HepG2 (cell line): ENCODE data around the gene NEDD4L. TPM values are rescaled to one million over a fixed set of nuclear protein-coding genes. Genes with fewer than 3 reads are reported as not detected.

Source experiments
- ATAC-seq: fragments of 200-7000 bp; cut with Tn5 transposase; 3 replicates; pipeline ENCODE4 v1.9.1; 2020; ENCODE audit warnings: mild to moderate bottlenecking, moderate library complexity
- BruUV-seq: library from RNA; stranded (reverse); fragments of 400-500 nt; replicated peaks from 2 replicates; lab custom pipeline; 2021; lab: Mats Ljungman, UMichigan
- CTCF ChIA-PET: fragments of 300-600 bp; formaldehyde crosslinking; extraction: SDS; loops from one replicate; lab custom pipeline; 2021; ENCODE audit warnings: low total read pairs, inconsistent platforms, low intra/inter-chr PET ratio; lab: Yijun Ruan, JAX
- POLR2A ChIA-PET: fragments of 350-600 bp; sonication (Branson Sonifier 250); formaldehyde crosslinking; loops from one replicate; lab custom pipeline; 2020; ENCODE audit warnings: antibody characterized with exemption, inconsistent platforms; lab: Yijun Ruan, JAX
- DNase-seq: peaks from one replicate; pipeline ENCODE4 v3.0.0-alpha.2; 2015; ENCODE audit warnings: low spot score
- FAIRE-seq: peaks from 3 replicates; lab custom pipeline; 2011; peaks lifted over from hg19 to GRCh38; lab: Jason Lieb, UNC
- H2AFZ ChIP-seq: one replicate; pipeline ENCODE4 v1.6.1; 2011; ENCODE audit warnings: low read length, inconsistent platforms
- H3K27ac ChIP-seq: fragments of 300-600 bp; 3 replicates; pipeline ENCODE4 v1.8.0; 2011; ENCODE audit warnings: mixed run types, mild to moderate bottlenecking, mixed read lengths, low read length, inconsistent platforms; ENCODE audit not compliant: insufficient read depth; ENCODE audit errors: extremely low read length
- H3K27me3 ChIP-seq, 2 experiments: fragments of 200-600 bp in 1 of 2; 2 replicates in 1 of 2; 3 replicates in 1 of 2; pipeline versions ENCODE4 v1.6.0 to v1.8.0; 2011; ENCODE audit warnings: low read length in 2 of 2, mild to moderate bottlenecking in 2 of 2, moderate library complexity in 2 of 2, inconsistent platforms in 1 of 2; ENCODE audit not compliant: insufficient read depth in 2 of 2, control insufficient read depth in 1 of 2
- H3K36me3 ChIP-seq, 2 experiments: fragments of 200-600 bp in 1 of 2; replicated peaks in 1 of 2; 2 replicates in 1 of 2; 3 replicates in 1 of 2; pipeline versions ENCODE4 v1.5.1 to v1.8.0; 2011; ENCODE audit warnings: low read length in 2 of 2, inconsistent platforms in 1 of 2; ENCODE audit not compliant: insufficient read depth in 2 of 2, control insufficient read depth in 1 of 2
- H3K4me1 ChIP-seq: 2 replicates; pipeline ENCODE4 v1.5.1; 2012; ENCODE audit warnings: low read length, inconsistent platforms; ENCODE audit not compliant: insufficient read depth
- H3K4me2 ChIP-seq: 2 replicates; pipeline ENCODE4 v1.6.0; 2011; ENCODE audit warnings: low read depth, low read length, inconsistent platforms
- H3K4me3 ChIP-seq, 3 experiments: fragments of 200-600 bp in 1 of 3; sonication (generic), shearing (Covaris generic) in 1 of 3; replicated peaks in 1 of 3; 2 replicates each; pipeline ENCODE4 v1.5.1; 2011 to 2016; ENCODE audit warnings: low read length in 3 of 3, inconsistent platforms in 2 of 3, low read depth in 2 of 3, mild to moderate bottlenecking in 2 of 3, control low read depth in 1 of 3, mixed read lengths in 1 of 3; ENCODE audit not compliant: insufficient read depth in 1 of 3
- H3K79me2 ChIP-seq: one replicate; pipeline ENCODE4 v1.6.1; 2011; ENCODE audit warnings: low read length, inconsistent platforms; ENCODE audit not compliant: insufficient read depth
- H3K9ac ChIP-seq: 2 replicates; pipeline ENCODE4 v1.6.0; 2011; ENCODE audit warnings: mild to moderate bottlenecking, low read depth, low read length, inconsistent platforms; ENCODE audit not compliant: insufficient read depth
- H3K9me3 ChIP-seq: 2 replicates; pipeline ENCODE4 v1.5.1; 2012; ENCODE audit warnings: mild to moderate bottlenecking, low read length
- H4K20me1 ChIP-seq: 2 replicates; pipeline ENCODE4 v1.6.0; 2011; ENCODE audit warnings: inconsistent platforms, mild to moderate bottlenecking, low read length, moderate library complexity; ENCODE audit not compliant: insufficient read depth
- DDIT3 ChIP-seq: sonication (generic); formaldehyde crosslinking; IDR thresholded peaks from 2 replicates; pipeline ENCODE4 v1.4.0; 2020; ENCODE audit warnings: mild to moderate bottlenecking, missing genetic modification reagents
- FOSL2 ChIP-seq: sonication (generic); formaldehyde crosslinking; IDR thresholded peaks from 2 replicates; pipeline ENCODE4 v1.4.0; 2020; ENCODE audit warnings: missing genetic modification reagents
- NR2F6 ChIP-seq, 2 experiments: IDR thresholded peaks; 2 replicates each; pipeline ENCODE4 v1.6.1; 2016; ENCODE audit warnings: antibody characterized with exemption in 1 of 2, mild to moderate bottlenecking in 1 of 2
- RXRA ChIP-seq: sonication (generic); formaldehyde crosslinking; IDR thresholded peaks from 2 replicates; pipeline ENCODE4 v1.5.1; 2020; ENCODE audit warnings: missing genetic modification reagents
- SAP130 ChIP-seq: IDR thresholded peaks from 2 replicates; pipeline ENCODE4 v1.6.1; 2016; ENCODE audit warnings: low read depth
- SUZ12 ChIP-seq: fragments of 150-350 bp; IDR thresholded peaks from 2 replicates; pipeline ENCODE4 v1.6.1; 2014; ENCODE audit warnings: low read depth, low read length
- ZBTB7B ChIP-seq: sonication (generic); formaldehyde crosslinking; IDR thresholded peaks from 2 replicates; pipeline ENCODE4 v1.4.0; 2020; ENCODE audit warnings: missing genetic modification reagents
- ZNF580 ChIP-seq: IDR thresholded peaks from 2 replicates; pipeline ENCODE4 v1.6.1; 2016; ENCODE audit warnings: low read depth, borderline replicate concordance
- WGBS: methylation state at CpG from one replicate; pipeline ENCODE4 v1.1.6; 2017; ENCODE audit warnings: low lambda C conversion rate; 5-methylcytosine and 5-hydroxymethylcytosine counted together
- in situ Hi-C: cut with HindIII; loops from 2 replicates; pipeline ENCODE4 v1.10.0; 2017; ENCODE audit warnings: low pct_unique_long_range_greater_than_20kb; ENCODE audit not compliant: extremely low pct_ligation_motif_present
- intact Hi-C: fragments of 100-400 bp; cut with micrococcal nuclease; formaldehyde crosslinking; loops from one replicate; pipeline ENCODE4 v1.10.0; 2022; ENCODE audit not compliant: unreplicated experiment
- polyA plus RNA-seq, 8 experiments: library from polyadenylated mRNA; depleted of rRNA in 3 of 8; stranded (reverse) in 7 of 8; unstranded in 1 of 8; fragments of >200 nt; fragmentation: Illumina TruSeq in 4 of 8; extraction: Trizol in 4 of 8; gene quantifications; 2 replicates each; pipeline versions ENCODE4 v1.2.1 to v1.2.3, GENCODE V29; 2011 to 2016; ENCODE audit warnings: low read depth in 4 of 8, missing spikeins in 1 of 8, mixed read lengths in 1 of 8; ENCODE audit not compliant: insufficient read depth in 1 of 8
- total RNA-seq, 5 experiments: library from RNA; depleted of rRNA; stranded (reverse); fragments of >200 nt; fragmentation: Illumina TruSeq; extraction: Trizol; gene quantifications; 2 replicates each; pipeline ENCODE4 v1.2.3, GENCODE V29; 2016; ENCODE audit warnings: low read depth in 1 of 5
- TF ChIP-seq, protein P1 (sequence below): sonication (generic); formaldehyde crosslinking; IDR thresholded peaks from 2 replicates; pipeline ENCODE4 v1.9.0; 2021; ENCODE audit warnings: missing genetic modification reagents, mild to moderate bottlenecking, borderline replicate concordance
- TF ChIP-seq, protein P2 (sequence below): sonication (generic); formaldehyde crosslinking; IDR thresholded peaks from 2 replicates; pipeline ENCODE4 v1.8.1; 2023; ENCODE audit warnings: missing genetic modification reagents, mild to moderate bottlenecking, borderline replicate concordance

NEDD4L gene
- total and polyA plus RNA-seq, 2 of the 13 experiments (the other 11 are each of a cell fraction or from before 2014, with no cell fraction given), result 168 to 390 TPM

- no peak for TF ChIP-seq ZNF580 (CRISPR knock-in tag)
- no peak for TF ChIP-seq DDIT3 (CRISPR knock-in tag)
- TF ChIP-seq, protein P1, sequence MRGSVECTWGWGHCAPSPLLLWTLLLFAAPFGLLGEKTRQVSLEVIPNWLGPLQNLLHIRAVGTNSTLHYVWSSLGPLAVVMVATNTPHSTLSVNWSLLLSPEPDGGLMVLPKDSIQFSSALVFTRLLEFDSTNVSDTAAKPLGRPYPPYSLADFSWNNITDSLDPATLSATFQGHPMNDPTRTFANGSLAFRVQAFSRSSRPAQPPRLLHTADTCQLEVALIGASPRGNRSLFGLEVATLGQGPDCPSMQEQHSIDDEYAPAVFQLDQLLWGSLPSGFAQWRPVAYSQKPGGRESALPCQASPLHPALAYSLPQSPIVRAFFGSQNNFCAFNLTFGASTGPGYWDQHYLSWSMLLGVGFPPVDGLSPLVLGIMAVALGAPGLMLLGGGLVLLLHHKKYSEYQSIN (CRISPR knock-in tag), result no peak
Measured at GRCh38 chr18:58314284-58314683, 270.3 kb downstream of the NEDD4L start (continued).

GRCh38 chr18:58315041-58315440 is 271.0 kb downstream of the NEDD4L start:
- CTCF ChIA-PET, result no interaction called here
- WGBS, result 49% methylated on average over 8 of the region's 8 CpGs
- TF ChIP-seq NR2F6 (IDR thresholded peaks at IDR 0.05) (peak; percentile 13; the same call in 1 of the 2 replicates), NR2F6 (CRISPR knock-in tag; IDR thresholded peaks at IDR 0.05) (no peak), SAP130 (CRISPR knock-in tag) (0 out of 2 replicates have a peak, but pooled peaks have one; percentile 9), RXRA (peak; percentile 17; the same call in 1 of the 2 replicates), SUZ12 (no peak), FOSL2 (peak; percentile 35; the same call in 1 of the 2 replicates), ZNF580 (CRISPR knock-in tag) (no peak), ZBTB7B (CRISPR knock-in tag) (no peak)
- TF ChIP-seq, protein P2, sequence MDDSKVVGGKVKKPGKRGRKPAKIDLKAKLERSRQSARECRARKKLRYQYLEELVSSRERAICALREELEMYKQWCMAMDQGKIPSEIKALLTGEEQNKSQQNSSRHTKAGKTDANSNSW (CRISPR knock-in tag), result no peak
- Histone ChIP-seq H3K79me2 (peaks cover 36% of the 10 kb centered on the region), H4K20me1 (no peaks in the 10 kb centered on the region), H2AFZ (no peak overlapping the region), H3K27ac (peak overlapping the region; percentile 78), H3K4me2 (peak overlapping the region; percentile 45), H3K36me3 (peaks cover 8 to 25% of the 10 kb centered on the region in 2 experiments; a peak in 4 of 5 replicates), H3K9me3 (no peaks in the 10 kb centered on the region), H3K9ac (0 out of 2 replicates have a peak overlapping the region, but pooled peaks have one; percentile 22), H3K4me3 (no peak overlapping the region; a peak in 1 of 6 replicates), H3K4me1 (peaks cover 83% of the 10 kb centered on the region), H3K27me3 (no peaks in the 10 kb centered on the region; a peak in 1 of 5 replicates)
- TSS peak; percentile 72 for BruUV-seq
- DNase-seq, result peak; percentile 15
- POLR2A ChIA-PET, result interaction anchor here (1.7 to 2.7 kb wide), 4 partner anchors 27 to 99 kb away, joined by 5 to 13 read pairs (median 8); no protein-coding TSS in a partner anchor
- FAIRE-seq, result no peak
- peak; percentile 42 for ATAC-seq
- intact Hi-C loops (loop anchor here (2.0 to 10.0 kb wide), 3 partner anchors 28 to 430 kb away; no protein-coding TSS in a partner anchor), in situ Hi-C loops (no loop called here)
